ENCODE results near the gene SFT2D2.
A peak's percentile ranks its signal among the peaks of the same experiment; 100 is the strongest.

SFT2D2 gene

GRCh38 chr1:168223681-168224540 is 1.9 kb upstream of the SFT2D2 start:
- no peak for TF ChIP-seq CTCF (IDR thresholded peaks at IDR 0.05)
- no peak overlapping the region for H3K27ac ChIP-seq

- peak overlapping the region; percentile 60 for H3K27ac ChIP-seq
- TF ChIP-seq CTCF (IDR thresholded peaks at IDR 0.05), result no peak
- no peak for TF ChIP-seq ZFX (IDR thresholded peaks at IDR 0.05; ENCODE audit: borderline replicate concordance)
Measured at GRCh38 chr1:168224991-168225390, 813 bp upstream of the SFT2D2 start.

- TF ChIP-seq ZFX (IDR thresholded peaks at IDR 0.05; ENCODE audit: borderline replicate concordance) (no peak), CTCF (IDR thresholded peaks at IDR 0.05) (no peak)
- H3K27ac ChIP-seq, result no peak overlapping the region
Measured at GRCh38 chr1:168227620-168228019, 1.8 kb downstream of the SFT2D2 start.

- TF ChIP-seq CTCF (IDR thresholded peaks at IDR 0.05), result no peak
- no peak for TF ChIP-seq ZFX (IDR thresholded peaks at IDR 0.05; ENCODE audit: borderline replicate concordance)
- H3K27ac ChIP-seq, result no peak overlapping the region
Measured at GRCh38 chr1:168229893-168230292, 4.1 kb downstream of the SFT2D2 start.

GRCh38 chr1:168230709-168231108 is 4.9 kb downstream of the SFT2D2 start:
- no peak overlapping the region for H3K27ac ChIP-seq
- TF ChIP-seq CTCF (IDR thresholded peaks at IDR 0.05) (no peak), ZFX (IDR thresholded peaks at IDR 0.05; ENCODE audit: borderline replicate concordance) (no peak)

- TF ChIP-seq ZFX (IDR thresholded peaks at IDR 0.05; ENCODE audit: borderline replicate concordance) (no peak), CTCF (IDR thresholded peaks at IDR 0.05) (peak; percentile 83)
- no peak overlapping the region for H3K27ac ChIP-seq
Measured at GRCh38 chr1:168234846-168235547, 9.2 kb downstream of the SFT2D2 start.

GRCh38 chr1:168235548-168235885 is 9.7 kb downstream of the SFT2D2 start:
- H3K27ac ChIP-seq, result no peak overlapping the region
- TF ChIP-seq ZFX (IDR thresholded peaks at IDR 0.05; ENCODE audit: borderline replicate concordance) (no peak), CTCF (IDR thresholded peaks at IDR 0.05) (peak; percentile 56)
